Fibroblast of the aortic adventitia (primary cell): ENCODE data around the gene HOOK1. TPM values are rescaled to one million over a fixed set of nuclear protein-coding genes. Genes with fewer than 3 reads are reported as not detected.
A peak's percentile ranks its signal among the peaks of the same experiment; 100 is the strongest.

ENCODE experiments used
- DNase-seq: peaks from one replicate; pipeline ENCODE4 v3.0.0-alpha.2; 2010; ENCODE audit warnings: low read depth
- H3K4me3 ChIP-seq: 2 replicates; pipeline ENCODE4 v1.5.1; 2011; ENCODE audit warnings: low read depth, mild to moderate bottlenecking, control low read depth, low read length, moderate library complexity
- CTCF ChIP-seq: IDR thresholded peaks from 2 replicates; pipeline ENCODE4 v1.5.1; 2011; ENCODE audit warnings: mild to moderate bottlenecking, low read length, control low read depth, inconsistent platforms; ENCODE audit not compliant: insufficient read depth
- total RNA-seq: library from RNA; depleted of rRNA; stranded (reverse); fragments of >200 nt; gene quantifications from 2 replicates; pipeline ENCODE4 v1.2.3, GENCODE V29; 2012; ENCODE audit warnings: low replicate concordance

Gene HOOK1
- total RNA-seq, 1 donor: under 0.01 TPM

- H3K4me3 ChIP-seq: no peak overlapping the region
- no peak for TF ChIP-seq CTCF
- no peak for DNase-seq
Observed at GRCh38 chr1:59885160-59885832, 70.5 kb downstream of the HOOK1 start.

GRCh38 chr1:59892841-59893811, 78.4 kb downstream of the HOOK1 start:
- no peak overlapping the region for H3K4me3 ChIP-seq
- DNase-seq: no peak
- TF ChIP-seq CTCF: no peak

- DNase-seq: no peak
- no peak for TF ChIP-seq CTCF
Observed at GRCh38 chr1:59897165-59897564, 82.4 kb downstream of the HOOK1 start.

GRCh38 chr1:59898927-59899326, 84.2 kb downstream of the HOOK1 start:
- no peak for TF ChIP-seq CTCF
- no peak overlapping the region for H3K4me3 ChIP-seq
- DNase-seq: peak; percentile 10

More at GRCh38 chr1:59897165-59897564, 82.4 kb downstream of the HOOK1 start:
- no peak overlapping the region for H3K4me3 ChIP-seq

- no peak overlapping the region for H3K4me3 ChIP-seq
- DNase-seq: no peak
Observed at GRCh38 chr1:59900640-59901039, 85.9 kb downstream of the HOOK1 start.

More at GRCh38 chr1:59900640-59901039, 85.9 kb downstream of the HOOK1 start:
- no peak for TF ChIP-seq CTCF
